ENCODE measurements around the gene MSH5.

Gene MSH5

GRCh38 chr6:31713991-31714684, 25.7 kb upstream of the MSH5 start:
- DNase-seq: peak; percentile 87

GRCh38 chr6:31715022-31715958, 24.5 kb upstream of the MSH5 start, which contains the start of gene LY6G6D:
LY6G6D (plus strand) TSS chr6:31715348; CDS start chr6:31715356, 8 bp downstream.
- DNase-seq: no peak

- no peak for DNase-seq
Observed at GRCh38 chr6:31717499-31718222, 22.1 kb upstream of the MSH5 start.

- DNase-seq: peak; percentile 84
Observed at GRCh38 chr6:31718265-31718664, 21.5 kb upstream of the MSH5 start.

- DNase-seq: no peak
Observed at GRCh38 chr6:31719001-31719400, 20.8 kb upstream of the MSH5 start.

GRCh38 chr6:31720196-31720770, 19.5 kb upstream of the MSH5 start:
- DNase-seq: no peak

- DNase-seq: no peak
Observed at GRCh38 chr6:31721351-31722020, 18.3 kb upstream of the MSH5 start, which contains the start of gene LY6G6C. LY6G6C (minus strand) TSS chr6:31721746; CDS start chr6:31721679, 67 bp downstream.

GRCh38 chr6:31722173-31722572, 17.6 kb upstream of the MSH5 start:
- DNase-seq: no peak

GRCh38 chr6:31723245-31723979, 16.4 kb upstream of the MSH5 start, which contains the start of gene MPIG6B:
MPIG6B (plus strand) TSS chr6:31723373; CDS start chr6:31723384, 11 bp downstream.
- DNase-seq: no peak

GRCh38 chr6:31723980-31724691, 15.7 kb upstream of the MSH5 start:
- no peak for DNase-seq

- no peak for DNase-seq
Observed at GRCh38 chr6:31725502-31726350, 14.1 kb upstream of the MSH5 start.

GRCh38 chr6:31727034-31727716, 12.6 kb upstream of the MSH5 start:
- no peak for DNase-seq

- no peak for DNase-seq
Observed at GRCh38 chr6:31727717-31728671, 11.8 kb upstream of the MSH5 start.

- DNase-seq: no peak
Observed at GRCh38 chr6:31728767-31729514, 10.9 kb upstream of the MSH5 start, which contains the start of gene DDAH2. DDAH2 (minus strand) TSS chr6:31729299; CDS start chr6:31729161, 138 bp downstream.

GRCh38 chr6:31729515-31729978, 10.3 kb upstream of the MSH5 start:
- peak; percentile 78 for DNase-seq

GRCh38 chr6:31729979-31730630, 9.7 kb upstream of the MSH5 start:
- peak; percentile 77 for DNase-seq

Data from NCI-H748 treated with DMSO at 0.1 percent for 48 hours (cell line).